ENCODE data around the gene MYO1D. TPM values are rescaled to one million over a fixed set of nuclear protein-coding genes. Genes with fewer than 3 reads are reported as not detected.

The MYO1D gene
- total RNA-seq, 1 experiment from 2014 or later: 1.3 TPM

GRCh38 chr17:32742681-32743538 lies 134.0 kb downstream of the MYO1D start:
- DNase-seq (ENCODE audit: low read depth, low spot score) (no peak), ATAC-seq (no peak)
- no peak overlapping the region for H3K27ac ChIP-seq (ENCODE audit: low read length)
- no peak overlapping the region for H3K4me3 ChIP-seq (ENCODE audit: low read depth in 2 of 2, low read length in 2 of 2)
- ChIA-PET CTCF (no interaction called here), POLR2A (no interaction called here)
- H3K4me1 ChIP-seq (ENCODE audit: control insufficient read depth, insufficient read depth, low read length): no peaks in the 10 kb centered on the region
- no peaks in the 10 kb centered on the region for H3K36me3 ChIP-seq (ENCODE audit: control insufficient read depth, insufficient read depth, low read length)
- TF ChIP-seq TCF7L2 (IDR thresholded peaks at IDR 0.05; ENCODE audit: low read depth, low read length) (no peak), SIN3A (IDR thresholded peaks at IDR 0.05; ENCODE audit: borderline replicate concordance, insufficient read depth, low read depth, low read length) (no peak), CTCF (IDR thresholded peaks at IDR 0.05) (no peak), POLR2AphosphoS5 (IDR thresholded peaks at IDR 0.05; ENCODE audit: low read depth, low read length) (no peak), REST (IDR thresholded peaks at IDR 0.05; ENCODE audit: insufficient read depth in 1 of 2, low read depth in 2 of 2, low read length in 1 of 2) (no peak)
- in situ Hi-C loops (cut with HindIII; ENCODE audit: low pct_unique_long_range_greater_than_20kb, low sequenced_read_pairs): no loop called here
- H3K9me3 ChIP-seq (ENCODE audit: control insufficient read depth, insufficient read depth, low read depth, low read length): no peaks in the 10 kb centered on the region
- intact Hi-C loops (cut with micrococcal nuclease; ENCODE audit: unreplicated experiment): no loop called here
- no TSS peak for BruUV-seq (replicated peaks)
- peaks cover 10% of the 10 kb centered on the region; the same call in 1 of the 2 replicates for H3K27me3 ChIP-seq (ENCODE audit: control insufficient read depth, insufficient read depth, low read length)

- TF ChIP-seq REST (IDR thresholded peaks at IDR 0.05; ENCODE audit: insufficient read depth in 1 of 2, low read depth in 2 of 2, low read length in 1 of 2) (no peak), TCF7L2 (IDR thresholded peaks at IDR 0.05; ENCODE audit: low read depth, low read length) (no peak), CTCF (IDR thresholded peaks at IDR 0.05) (no peak), SIN3A (IDR thresholded peaks at IDR 0.05; ENCODE audit: borderline replicate concordance, insufficient read depth, low read depth, low read length) (no peak), POLR2AphosphoS5 (IDR thresholded peaks at IDR 0.05; ENCODE audit: low read depth, low read length) (no peak)
- no peaks in the 10 kb centered on the region for H3K36me3 ChIP-seq (ENCODE audit: control insufficient read depth, insufficient read depth, low read length)
- no peaks in the 10 kb centered on the region for H3K9me3 ChIP-seq (ENCODE audit: control insufficient read depth, insufficient read depth, low read depth, low read length)
- H3K27me3 ChIP-seq (ENCODE audit: control insufficient read depth, insufficient read depth, low read length): peaks cover 10% of the 10 kb centered on the region; the same call in 1 of the 2 replicates
- intact Hi-C loops (cut with micrococcal nuclease; ENCODE audit: unreplicated experiment): no loop called here
- in situ Hi-C loops (cut with HindIII; ENCODE audit: low pct_unique_long_range_greater_than_20kb, low sequenced_read_pairs): no loop called here
- H3K4me3 ChIP-seq (ENCODE audit: low read depth in 2 of 2, low read length in 2 of 2): no peak overlapping the region
- BruUV-seq (replicated peaks): no TSS peak
- ATAC-seq (no peak), DNase-seq (ENCODE audit: low read depth, low spot score) (no peak)
- no peaks in the 10 kb centered on the region for H3K4me1 ChIP-seq (ENCODE audit: control insufficient read depth, insufficient read depth, low read length)
- no peak overlapping the region for H3K27ac ChIP-seq (ENCODE audit: low read length)
- CTCF ChIA-PET: no interaction called here
- POLR2A ChIA-PET: no interaction called here
Observed at GRCh38 chr17:32741381-32741780, 135.5 kb downstream of the MYO1D start.

Data from Panc1 (cell line).